Esophagus squamous epithelium (tissue), 5 donors: ENCODE results near the gene UACA. TPM values are rescaled to one million over a fixed set of nuclear protein-coding genes. Genes with fewer than 3 reads are reported as not detected.
"Not testable (repeated sequence)": the region's sequence is repeated elsewhere in the genome, so short reads cannot be mapped to it uniquely, and the experiment has no call there.

Source experiments
- DNase-seq: peaks from one replicate; lab custom pipeline; 2025; lab: John Stamatoyannopoulos, UW
- H3K27ac ChIP-seq, 4 donors: fragments of 200-600 bp; sonication (generic); one replicate each; pipeline ENCODE4 v1.5.1; 2016 to 2019; ENCODE audit warnings: mild to moderate bottlenecking in 1 of 4
- H3K27me3 ChIP-seq, 4 donors: fragments of 200-600 bp; sonication (generic); 1 replicate in 3 of 4; 2 replicates in 1 of 4; pipeline versions ENCODE4 v1.5.1 to v1.6.0; 2017 to 2021; ENCODE audit warnings: antibody characterized with exemption in 1 of 4
- H3K36me3 ChIP-seq, 3 donors: fragments of 200-600 bp; sonication (generic); one replicate each; pipeline ENCODE4 v1.5.1; 2016 to 2019
- H3K4me1 ChIP-seq, 3 donors: fragments of 200-600 bp; sonication (generic); one replicate each; pipeline ENCODE4 v1.5.1; 2017 to 2019
- H3K4me3 ChIP-seq, 4 donors: fragments of 200-600 bp; sonication (generic); 1 replicate in 3 of 4; 2 replicates in 1 of 4; pipeline ENCODE4 v1.5.1; 2016 to 2019; ENCODE audit warnings: mild to moderate bottlenecking in 2 of 4, moderate library complexity in 1 of 4
- H3K9me3 ChIP-seq, 3 donors: fragments of 200-600 bp; sonication (generic); one replicate each; pipeline ENCODE4 v1.5.1; 2016 to 2019
- POLR2A ChIP-seq, 4 donors: fragments of 450-650 bp; IDR thresholded peaks; one replicate each; pipeline ENCODE4 v1.6.1; 2017; ENCODE audit warnings: antibody characterized with exemption in 4 of 4, mild to moderate bottlenecking in 4 of 4, moderate library complexity in 3 of 4
- WGBS, 2 donors: methylation state at CpG; one replicate each; pipeline ENCODE4 v1.1.5; 2018; 5-methylcytosine and 5-hydroxymethylcytosine counted together
- intact Hi-C: fragments of 100-400 bp; cut with DNase I; formaldehyde crosslinking; loops from one replicate; pipeline ENCODE4 v1.15.0; 2022
- total RNA-seq, 4 donors: library from RNA; depleted of rRNA; stranded (reverse); fragments of >200 nt; gene quantifications; one replicate each; pipeline ENCODE4 v1.1.0, GENCODE V29; 2016
- TF ChIP-seq, protein P1 (sequence below), 6 experiments: fragments of 450-650 bp in 4 of 6; fragments of 200-600 bp in 2 of 6; sonication (generic) in 2 of 6; IDR thresholded peaks; one replicate each; pipeline ENCODE4 v1.5.1; 2016 to 2019; ENCODE audit warnings: antibody characterized with exemption in 6 of 6, mild to moderate bottlenecking in 4 of 6, moderate library complexity in 4 of 6
- donor health status: DM: yes; HTN: yes; CAD: no.

Gene UACA
- total RNA-seq, 4 donors from 2014 or later = 18.3 to 55.3 (median 29.8) TPM

DNA sequence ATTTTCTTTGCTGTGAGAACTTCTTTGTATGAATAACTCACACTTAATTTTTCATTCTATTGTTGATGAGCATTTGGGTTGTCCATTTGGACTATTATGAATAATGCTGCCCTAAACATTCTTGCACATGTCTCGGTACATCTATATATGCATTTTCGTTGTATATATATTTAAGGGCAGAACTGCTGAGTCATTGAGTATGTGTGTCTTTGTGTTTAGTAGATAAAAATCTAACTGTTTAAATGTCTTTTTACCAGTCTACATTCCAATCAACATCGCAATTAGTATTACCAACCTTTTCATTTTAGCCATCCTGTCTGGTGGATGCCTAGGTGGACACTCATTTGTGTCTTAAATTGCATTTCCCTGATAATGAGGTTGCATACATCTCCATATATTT, 144.4 kb downstream of the UACA start:
- H3K9me3 ChIP-seq = peaks cover 0 to 16% (median 0%) of the 10 kb centered on the region in 3 donors
- intact Hi-C loops = no loop called here
- H3K27ac ChIP-seq = no peak overlapping the region
- peaks cover 0 to 11% (median 0%) of the 10 kb centered on the region in 4 donors for H3K27me3 ChIP-seq
- H3K4me1 ChIP-seq = no peaks in the 10 kb centered on the region
- DNase-seq = no peak
- no peaks in the 10 kb centered on the region for H3K36me3 ChIP-seq
- 88 to 89% methylated on average over 3 of the region's 3 CpGs for WGBS, 2 donors
- no peak overlapping the region for H3K4me3 ChIP-seq
- TF ChIP-seq, protein P1, sequence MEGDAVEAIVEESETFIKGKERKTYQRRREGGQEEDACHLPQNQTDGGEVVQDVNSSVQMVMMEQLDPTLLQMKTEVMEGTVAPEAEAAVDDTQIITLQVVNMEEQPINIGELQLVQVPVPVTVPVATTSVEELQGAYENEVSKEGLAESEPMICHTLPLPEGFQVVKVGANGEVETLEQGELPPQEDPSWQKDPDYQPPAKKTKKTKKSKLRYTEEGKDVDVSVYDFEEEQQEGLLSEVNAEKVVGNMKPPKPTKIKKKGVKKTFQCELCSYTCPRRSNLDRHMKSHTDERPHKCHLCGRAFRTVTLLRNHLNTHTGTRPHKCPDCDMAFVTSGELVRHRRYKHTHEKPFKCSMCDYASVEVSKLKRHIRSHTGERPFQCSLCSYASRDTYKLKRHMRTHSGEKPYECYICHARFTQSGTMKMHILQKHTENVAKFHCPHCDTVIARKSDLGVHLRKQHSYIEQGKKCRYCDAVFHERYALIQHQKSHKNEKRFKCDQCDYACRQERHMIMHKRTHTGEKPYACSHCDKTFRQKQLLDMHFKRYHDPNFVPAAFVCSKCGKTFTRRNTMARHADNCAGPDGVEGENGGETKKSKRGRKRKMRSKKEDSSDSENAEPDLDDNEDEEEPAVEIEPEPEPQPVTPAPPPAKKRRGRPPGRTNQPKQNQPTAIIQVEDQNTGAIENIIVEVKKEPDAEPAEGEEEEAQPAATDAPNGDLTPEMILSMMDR (IDR thresholded peaks at IDR 0.05) = no peak
- no peak for TF ChIP-seq POLR2A (IDR thresholded peaks at IDR 0.05)

DNA sequence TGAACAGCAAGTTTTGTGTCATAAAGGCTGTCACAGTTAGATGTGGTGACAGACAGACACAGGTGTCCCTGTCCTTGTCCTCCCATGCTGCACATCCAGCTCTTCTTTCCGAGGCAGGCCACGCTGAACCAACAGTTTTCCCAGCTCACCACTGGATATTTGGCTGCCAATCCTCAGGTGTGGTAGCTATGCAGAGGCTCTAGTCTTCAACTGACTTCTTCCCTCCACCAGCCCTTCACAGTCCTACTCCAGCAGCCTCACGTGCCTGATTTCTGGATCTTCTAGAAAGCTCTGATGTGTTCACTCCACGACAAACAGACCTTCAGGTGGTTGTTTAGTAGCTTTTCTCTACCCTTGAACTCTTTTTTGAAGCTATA, 145.5 kb downstream of the UACA start:
- 77 to 90% methylated on average over 4 of the region's 4 CpGs for WGBS, 2 donors
- intact Hi-C loops = no loop called here

GRCh38 chr15:70617076-70617910, 146.1 kb downstream of the UACA start:
- intact Hi-C loops = no loop called here
- peaks cover 0 to 5% (median 0%) of the 10 kb centered on the region in 3 donors for H3K9me3 ChIP-seq
- no peaks in the 10 kb centered on the region for H3K36me3 ChIP-seq
- no peak overlapping the region for H3K27ac ChIP-seq
- DNase-seq = no peak
- H3K27me3 ChIP-seq = peaks cover 0 to 13% (median 0%) of the 10 kb centered on the region in 4 donors
- H3K4me3 ChIP-seq = no peak overlapping the region
- no peaks in the 10 kb centered on the region for H3K4me1 ChIP-seq
- WGBS, 2 donors = 57 to 61% methylated on average over 4 of the region's 4 CpGs
- TF ChIP-seq, protein P1 (IDR thresholded peaks at IDR 0.05) = no peak
- no peak for TF ChIP-seq POLR2A (IDR thresholded peaks at IDR 0.05)

More for the DNA sequence above, 145.5 kb downstream of the UACA start:
- Histone ChIP-seq H3K27ac (no peak overlapping the region), H3K4me1 (no peaks in the 10 kb centered on the region), H3K4me3 (no peak overlapping the region), H3K27me3 (peaks cover 0 to 13% (median 0%) of the 10 kb centered on the region in 4 donors), H3K9me3 (peaks cover 0 to 11% (median 0%) of the 10 kb centered on the region in 3 donors), H3K36me3 (no peaks in the 10 kb centered on the region)
- DNase-seq = no peak
- TF ChIP-seq, protein P1 (IDR thresholded peaks at IDR 0.05) = no peak
- no peak for TF ChIP-seq POLR2A (IDR thresholded peaks at IDR 0.05)

- WGBS, 2 donors = 40 to 71% methylated on average over 2 of the region's 2 CpGs
- DNase-seq, H3K4me3 ChIP-seq, H3K4me1 ChIP-seq, intact Hi-C loops, H3K27ac ChIP-seq, H3K9me3 ChIP-seq, H3K36me3 ChIP-seq: not testable (repeated sequence)
- H3K27me3 ChIP-seq = peaks cover 0 to 13% (median 0%) of the 10 kb centered on the region in 4 donors
These were observed 147.0 kb downstream of the UACA start for GRCh38 chr15:70616311-70616756.

- no peak for DNase-seq
- no peak overlapping the region for H3K27ac ChIP-seq
- intact Hi-C loops = no loop called here
- no peaks in the 10 kb centered on the region for H3K9me3 ChIP-seq
- H3K27me3 ChIP-seq = peaks cover 0 to 13% (median 0%) of the 10 kb centered on the region in 4 donors
- no peaks in the 10 kb centered on the region for H3K36me3 ChIP-seq
- H3K4me1 ChIP-seq = no peaks in the 10 kb centered on the region
- 87 to 89% methylated on average over 9 of the region's 9 CpGs for WGBS, 2 donors
- TF ChIP-seq POLR2A (IDR thresholded peaks at IDR 0.05) = no peak
- TF ChIP-seq, protein P1 (IDR thresholded peaks at IDR 0.05) = no peak
- H3K4me3 ChIP-seq = no peak overlapping the region
These were observed 147.7 kb downstream of the UACA start for GRCh38 chr15:70615435-70616310.
